SU-DHL-6 (cell line): Measurements from ENCODE around the gene MRPS34.

Source experiments
- H2AFZ ChIP-seq: fragments of 200-600 bp; sonication (generic); 2 replicates; pipeline ENCODE4 v1.6.1; 2014; ENCODE audit warnings: low read depth, mild to moderate bottlenecking, moderate library complexity, mixed read lengths, antibody characterized with exemption, low read length; ENCODE audit not compliant: severe bottlenecking
- H3F3A ChIP-seq: fragments of 200-600 bp; shearing (Covaris generic); 2 replicates; pipeline ENCODE4 v1.6.0; 2016; ENCODE audit warnings: antibody characterized with exemption, mild to moderate bottlenecking; ENCODE audit not compliant: insufficient read depth
- H3K27ac ChIP-seq: fragments of 200-600 bp; sonication (generic); 2 replicates; pipeline ENCODE4 v1.5.1; 2016; ENCODE audit warnings: low read depth, mild to moderate bottlenecking, low read length, moderate library complexity, mixed read lengths
- H3K27me3 ChIP-seq: fragments of 200-600 bp; sonication (generic), shearing (Covaris generic); 2 replicates; pipeline ENCODE4 v1.6.0; 2014; ENCODE audit warnings: mild to moderate bottlenecking, low read length
- H3K36me3 ChIP-seq: fragments of 200-600 bp; sonication (generic); 2 replicates; pipeline ENCODE4 v1.6.1; 2014; ENCODE audit warnings: mild to moderate bottlenecking, low read length, mixed read lengths
- H3K4me2 ChIP-seq: fragments of 300-600, 200-600 bp; shearing (Covaris generic), sonication (generic); 2 replicates; pipeline ENCODE4 v1.6.0; 2014; ENCODE audit warnings: low read length, low read depth, mild to moderate bottlenecking; ENCODE audit not compliant: poor library complexity, severe bottlenecking
- H3K4me3 ChIP-seq: fragments of 200-600 bp; sonication (generic); 2 replicates; pipeline ENCODE4 v1.5.1; 2014; ENCODE audit warnings: antibody characterized with exemption, low read length, mild to moderate bottlenecking, mixed read lengths; ENCODE audit not compliant: insufficient read depth, poor library complexity, severe bottlenecking
- H3K79me2 ChIP-seq: fragments of 200-600 bp; sonication (generic); 2 replicates; pipeline ENCODE4 v1.6.1; 2014; ENCODE audit warnings: mild to moderate bottlenecking, low read length, moderate library complexity; ENCODE audit not compliant: insufficient read depth
- H3K9ac ChIP-seq: fragments of 200-600 bp; sonication (generic); 2 replicates; pipeline ENCODE4 v1.7.0; 2014; ENCODE audit warnings: mild to moderate bottlenecking, low read length
- H3K9me2 ChIP-seq: fragments of 200-600 bp; sonication (generic); replicated peaks from 2 replicates; pipeline ENCODE4 v1.6.1; 2014; ENCODE audit warnings: low read length; ENCODE audit not compliant: insufficient read depth
- H3K9me3 ChIP-seq: fragments of 200-600 bp; sonication (generic); 2 replicates; pipeline ENCODE4 v1.6.1; 2014; ENCODE audit warnings: low read length, mixed read lengths; ENCODE audit not compliant: insufficient read depth
- H4K20me1 ChIP-seq: fragments of 200-600 bp; sonication (generic); 2 replicates; pipeline ENCODE4 v1.6.1; 2014; ENCODE audit warnings: low read depth, mild to moderate bottlenecking, antibody characterized with exemption, low read length, moderate library complexity, mixed read lengths
- EZH2phosphoT487 ChIP-seq: fragments of 200-600 bp; sonication (generic), shearing (Covaris generic); conservative IDR thresholded peaks from 2 replicates; pipeline ENCODE4 v1.6.1; 2018; ENCODE audit warnings: mild to moderate bottlenecking, antibody characterized with exemption, low read length, moderate library complexity, mixed read lengths
- TF ChIP-seq, protein P1 (sequence below): fragments of 200-600 bp; sonication (generic); IDR thresholded peaks from one replicate; pipeline ENCODE4 v1.5.1; 2017; ENCODE audit warnings: antibody characterized with exemption, mild to moderate bottlenecking, low read length, moderate library complexity; ENCODE audit not compliant: insufficient read depth, poor library complexity, severe bottlenecking

The MRPS34 gene

DNA sequence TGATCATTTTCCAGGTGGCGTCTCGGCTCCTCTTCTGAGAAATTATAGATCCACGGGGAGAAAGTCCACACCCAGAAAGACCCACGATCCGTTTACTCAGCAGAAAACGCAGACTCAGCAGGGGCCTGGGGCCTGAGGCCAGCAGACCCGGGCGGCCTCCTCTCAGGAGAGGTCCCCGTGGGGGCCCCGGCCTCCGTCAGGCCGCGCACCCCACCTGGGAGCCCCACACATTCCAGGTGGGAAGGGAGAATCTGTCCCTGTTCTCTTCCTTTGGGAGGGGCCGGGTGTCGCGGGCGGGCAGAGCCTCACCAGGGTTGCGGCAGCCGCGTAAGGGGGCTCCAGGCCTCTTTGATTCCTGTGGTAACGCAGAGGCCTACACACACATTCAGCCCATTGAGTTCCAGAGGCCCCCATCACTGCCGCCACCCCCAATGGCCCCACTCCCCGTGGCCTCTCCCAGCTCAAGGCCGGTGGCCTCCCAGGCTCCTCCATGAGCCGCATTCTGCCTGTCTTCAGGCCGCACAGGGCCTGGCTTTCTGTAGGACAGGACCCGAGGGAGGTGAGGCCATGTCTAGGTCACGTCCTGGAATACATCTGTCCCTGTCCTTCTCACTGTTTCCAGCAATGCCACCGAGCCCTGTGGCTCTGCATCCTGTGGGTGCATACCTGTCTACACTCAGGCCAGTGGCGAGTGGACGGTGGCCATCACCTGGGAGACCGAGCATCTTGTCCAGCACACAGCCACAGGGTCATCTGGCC, 22.2 kb upstream of the MRPS34 start:
- Histone ChIP-seq H3K27ac (no peak overlapping the region), H3K9ac (no peak overlapping the region), H4K20me1 (no peaks in the 10 kb centered on the region), H3K79me2 (no peaks in the 10 kb centered on the region), H3K4me2 (no peak overlapping the region), H3K36me3 (no peaks in the 10 kb centered on the region), H3K4me3 (no peak overlapping the region), H3F3A (no peaks in the 10 kb centered on the region), H3K9me3 (peaks cover 8% of the 10 kb centered on the region; the same call in 1 of the 2 replicates), H3K9me2 (no peaks in the 10 kb centered on the region), H2AFZ (no peak overlapping the region), H3K27me3 (no peaks in the 10 kb centered on the region)
- TF ChIP-seq, protein P1, sequence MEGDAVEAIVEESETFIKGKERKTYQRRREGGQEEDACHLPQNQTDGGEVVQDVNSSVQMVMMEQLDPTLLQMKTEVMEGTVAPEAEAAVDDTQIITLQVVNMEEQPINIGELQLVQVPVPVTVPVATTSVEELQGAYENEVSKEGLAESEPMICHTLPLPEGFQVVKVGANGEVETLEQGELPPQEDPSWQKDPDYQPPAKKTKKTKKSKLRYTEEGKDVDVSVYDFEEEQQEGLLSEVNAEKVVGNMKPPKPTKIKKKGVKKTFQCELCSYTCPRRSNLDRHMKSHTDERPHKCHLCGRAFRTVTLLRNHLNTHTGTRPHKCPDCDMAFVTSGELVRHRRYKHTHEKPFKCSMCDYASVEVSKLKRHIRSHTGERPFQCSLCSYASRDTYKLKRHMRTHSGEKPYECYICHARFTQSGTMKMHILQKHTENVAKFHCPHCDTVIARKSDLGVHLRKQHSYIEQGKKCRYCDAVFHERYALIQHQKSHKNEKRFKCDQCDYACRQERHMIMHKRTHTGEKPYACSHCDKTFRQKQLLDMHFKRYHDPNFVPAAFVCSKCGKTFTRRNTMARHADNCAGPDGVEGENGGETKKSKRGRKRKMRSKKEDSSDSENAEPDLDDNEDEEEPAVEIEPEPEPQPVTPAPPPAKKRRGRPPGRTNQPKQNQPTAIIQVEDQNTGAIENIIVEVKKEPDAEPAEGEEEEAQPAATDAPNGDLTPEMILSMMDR: no peak
- no peak for TF ChIP-seq EZH2phosphoT487

- TF ChIP-seq EZH2phosphoT487: no peak
- TF ChIP-seq, protein P1: no peak
- H3K4me2 ChIP-seq: no peak overlapping the region
- H3K79me2 ChIP-seq: no peaks in the 10 kb centered on the region
- H3K4me3 ChIP-seq: no peak overlapping the region
- peaks cover 5% of the 10 kb centered on the region; the same call in 1 of the 2 replicates for H3K9me3 ChIP-seq
- H3K27ac ChIP-seq: no peak overlapping the region
- H4K20me1 ChIP-seq: no peaks in the 10 kb centered on the region
- H3K36me3 ChIP-seq: no peaks in the 10 kb centered on the region
- no peaks in the 10 kb centered on the region for H3K9me2 ChIP-seq
- H3K9ac ChIP-seq: no peak overlapping the region
- H3K27me3 ChIP-seq: no peaks in the 10 kb centered on the region
- H3F3A ChIP-seq: no peaks in the 10 kb centered on the region
- H2AFZ ChIP-seq: no peak overlapping the region
These were observed 21.4 kb upstream of the MRPS34 start for GRCh38 chr16:1794221-1794871.

- no peak within 1 kb of the TSS for H3K4me2 ChIP-seq
- no peaks in the 10 kb centered on the region for H3F3A ChIP-seq
- no peak within 1 kb of the TSS for H3K9ac ChIP-seq
- H3K36me3 ChIP-seq: no peaks in the 10 kb centered on the region
- H3K79me2 ChIP-seq: no peaks in the 10 kb centered on the region
- no peaks in the 10 kb centered on the region for H4K20me1 ChIP-seq
- TF ChIP-seq, protein P1: no peak
- TF ChIP-seq EZH2phosphoT487: no peak
- H3K9me3 ChIP-seq: peaks cover 5% of the 10 kb centered on the region; the same call in 1 of the 2 replicates
- H3K9me2 ChIP-seq: no peaks in the 10 kb centered on the region
- H3K4me3 ChIP-seq: no peak within 1 kb of the TSS
- no peak within 1 kb of the TSS for H2AFZ ChIP-seq
- H3K27me3 ChIP-seq: no peaks in the 10 kb centered on the region
- no peak within 1 kb of the TSS for H3K27ac ChIP-seq
These were observed 20.8 kb upstream of the MRPS34 start, which contains the start of gene IGFALS for GRCh38 chr16:1793578-1794220. Gene IGFALS, minus strand, starts transcription at chr16:1793705. Its CDS starts 53 bp downstream, at chr16:1793652.
